H1 (cell line): ENCODE measurements around the gene IZUMO2. TPM values are rescaled to one million over a fixed set of nuclear protein-coding genes. Genes with fewer than 3 reads are reported as not detected.

Experiments used
- CTCF ChIA-PET: fragments of 300-600 bp; sonication (Branson Sonifier 250); formaldehyde crosslinking; loops from one replicate; lab custom pipeline; 2021; ENCODE audit not compliant: partially characterized antibody; lab: Charles Lee
- POLR2A ChIA-PET: fragments of 300-600 bp; sonication (Branson Sonifier 250); formaldehyde crosslinking; loops from one replicate; lab custom pipeline; 2021; ENCODE audit warnings: inconsistent platforms; ENCODE audit not compliant: partially characterized antibody; lab: Charles Lee
- DNase-seq, 2 experiments: peaks; one replicate each; pipeline versions ENCODE4 v3.0.0 to v3.0.0-alpha.2; 2010 to 2022; ENCODE audit warnings: low spot score in 2 of 2, low read depth in 1 of 2, mixed read lengths in 1 of 2
- FAIRE-seq: peaks from 2 replicates; lab custom pipeline; 2011; peaks lifted over from hg19 to GRCh38; lab: Jason Lieb, UNC
- H2AFZ ChIP-seq: 2 replicates; pipeline ENCODE4 v1.8.1; 2012; ENCODE audit warnings: low read length, inconsistent platforms
- H2AK5ac ChIP-seq: 2 replicates; pipeline ENCODE4 v1.6.1; 2013; ENCODE audit warnings: low read depth, low read length
- H2BK120ac ChIP-seq: replicated peaks from 2 replicates; pipeline ENCODE3; 2013; ENCODE audit warnings: low read depth, low read length, inconsistent platforms
- H2BK12ac ChIP-seq: 2 replicates; pipeline ENCODE4 v1.6.1; 2013; ENCODE audit warnings: low read depth, low read length
- H2BK15ac ChIP-seq: 2 replicates; pipeline ENCODE4 v1.6.1; 2013; ENCODE audit warnings: low read length
- H2BK20ac ChIP-seq: 2 replicates; pipeline ENCODE4 v1.6.1; 2013; ENCODE audit warnings: low read length
- H2BK5ac ChIP-seq: 2 replicates; pipeline ENCODE4 v1.6.1; 2013; ENCODE audit warnings: low read depth, low read length
- H3K14ac ChIP-seq: 2 replicates; pipeline ENCODE4 v1.6.1; 2013; ENCODE audit warnings: inconsistent platforms; ENCODE audit not compliant: insufficient read length
- H3K18ac ChIP-seq: 2 replicates; pipeline ENCODE4 v1.6.1; 2013; ENCODE audit warnings: low read length; ENCODE audit errors: extremely low read depth
- H3K23ac ChIP-seq: 2 replicates; pipeline ENCODE4 v1.6.1; 2013; ENCODE audit warnings: inconsistent platforms; ENCODE audit not compliant: insufficient read length
- H3K23me2 ChIP-seq: 2 replicates; pipeline ENCODE4 v1.6.1; 2013; ENCODE audit warnings: low read depth, low read length
- H3K27ac ChIP-seq: 2 replicates; pipeline ENCODE4 v1.6.1; 2011; ENCODE audit warnings: low read depth, low read length, inconsistent platforms
- H3K27me3 ChIP-seq, 4 experiments: replicated peaks in 1 of 4; 1 replicate in 1 of 4; 2 replicates in 3 of 4; pipeline versions ENCODE4 v1.6.1 to v1.8.1; 2011 to 2013; ENCODE audit warnings: low read length in 3 of 4, mild to moderate bottlenecking in 3 of 4, inconsistent platforms in 2 of 4, mixed read lengths in 2 of 4, moderate library complexity in 1 of 4; ENCODE audit not compliant: control insufficient read depth in 3 of 4, insufficient read depth in 3 of 4; ENCODE audit errors: extremely low read depth in 1 of 4
- H3K36me3 ChIP-seq, 4 experiments: 2 replicates each; pipeline versions ENCODE4 v1.6.1 to v1.8.1; 2011 to 2013; ENCODE audit warnings: mild to moderate bottlenecking in 4 of 4, low read length in 3 of 4, moderate library complexity in 2 of 4, control low read depth in 1 of 4, inconsistent platforms in 1 of 4; ENCODE audit not compliant: insufficient read depth in 4 of 4, control insufficient read depth in 2 of 4
- H3K4ac ChIP-seq: replicated peaks from 2 replicates; pipeline ENCODE3; 2013; ENCODE audit warnings: low read length, low read depth, mixed read lengths, inconsistent platforms; ENCODE audit not compliant: insufficient read length
- H3K4me1 ChIP-seq, 4 experiments: replicated peaks in 1 of 4; 1 replicate in 1 of 4; 2 replicates in 3 of 4; pipeline versions ENCODE4 v1.6.1 to v1.8.1; 2011 to 2013; ENCODE audit warnings: low read length in 3 of 4, inconsistent platforms in 2 of 4, mixed read lengths in 1 of 4; ENCODE audit not compliant: insufficient read depth in 4 of 4, control insufficient read depth in 3 of 4
- H3K4me2 ChIP-seq, 2 experiments: 2 replicates each; pipeline versions ENCODE4 v1.6.1 to v1.8.1; 2011 to 2013; ENCODE audit warnings: low read depth in 2 of 2, low read length in 2 of 2, control low read depth in 1 of 2, inconsistent platforms in 1 of 2, mild to moderate bottlenecking in 1 of 2; ENCODE audit not compliant: insufficient read depth in 1 of 2
- H3K4me3 ChIP-seq, 4 experiments: fragments of 200-600, 300-600 bp in 1 of 4; sonication (generic), shearing (Covaris generic), sonication (Bioruptor Twin) in 1 of 4; 2 replicates each; pipeline versions ENCODE4 v1.5.1 to v1.8.1; 2011 to 2016; ENCODE audit warnings: low read length in 4 of 4, low read depth in 3 of 4, control low read depth in 2 of 4, inconsistent platforms in 2 of 4, mild to moderate bottlenecking in 2 of 4, mixed read lengths in 1 of 4, moderate library complexity in 1 of 4; ENCODE audit not compliant: insufficient read depth in 2 of 4; ENCODE audit errors: extremely low read depth in 1 of 4
- H3K56ac ChIP-seq: replicated peaks from 2 replicates; pipeline ENCODE3; 2013; ENCODE audit warnings: low read depth, mild to moderate bottlenecking, mixed read lengths, low read length, inconsistent platforms; ENCODE audit not compliant: insufficient read length
- H3K79me1 ChIP-seq: 2 replicates; pipeline ENCODE4 v1.6.1; 2013; ENCODE audit warnings: low read depth, low read length, control low read depth
- H3K79me2 ChIP-seq, 2 experiments: 2 replicates each; pipeline versions ENCODE4 v1.6.1 to v1.8.1; 2012 to 2013; ENCODE audit warnings: low read length in 2 of 2, mild to moderate bottlenecking in 2 of 2, inconsistent platforms in 1 of 2; ENCODE audit not compliant: insufficient read depth in 2 of 2, control insufficient read depth in 1 of 2
- H3K9ac ChIP-seq, 4 experiments: replicated peaks in 1 of 4; 1 replicate in 1 of 4; 2 replicates in 3 of 4; pipeline versions ENCODE4 v1.6.1 to v1.8.1; 2011 to 2013; ENCODE audit warnings: low read depth in 3 of 4, low read length in 3 of 4, control low read depth in 2 of 4, mild to moderate bottlenecking in 2 of 4, moderate library complexity in 2 of 4, inconsistent platforms in 1 of 4; ENCODE audit errors: extremely low read depth in 1 of 4
- H3K9me3 ChIP-seq, 2 experiments: 2 replicates each; pipeline versions ENCODE4 v1.6.1 to v1.8.1; 2012 to 2013; ENCODE audit warnings: mild to moderate bottlenecking in 2 of 2, moderate library complexity in 2 of 2, control low read depth in 1 of 2, inconsistent platforms in 1 of 2, low read depth in 1 of 2, low read length in 1 of 2, mixed read lengths in 1 of 2; ENCODE audit not compliant: insufficient read depth in 2 of 2
- H4K20me1 ChIP-seq, 2 experiments: replicated peaks in 1 of 2; 2 replicates each; pipeline versions ENCODE3 to v1.8.1; 2011 to 2013; ENCODE audit warnings: inconsistent platforms in 2 of 2, low read length in 2 of 2, mild to moderate bottlenecking in 1 of 2; ENCODE audit not compliant: insufficient read depth in 2 of 2, control insufficient read depth in 1 of 2
- H4K5ac ChIP-seq: 2 replicates; pipeline ENCODE4 v1.6.1; 2013; ENCODE audit warnings: low read length, low read depth, mixed read lengths, inconsistent platforms; ENCODE audit not compliant: insufficient read length
- H4K8ac ChIP-seq: 2 replicates; pipeline ENCODE4 v1.8.0; 2013; ENCODE audit warnings: mild to moderate bottlenecking, moderate library complexity, low read length, inconsistent platforms; ENCODE audit not compliant: insufficient read depth; ENCODE audit errors: extremely low read depth
- H4K91ac ChIP-seq: replicated peaks from 2 replicates; pipeline ENCODE3; 2013; ENCODE audit warnings: low read length, mixed read lengths, inconsistent platforms; ENCODE audit not compliant: insufficient read length
- ASH2L ChIP-seq: fragments of 200-600, 300-600 bp; sonication (generic); IDR thresholded peaks from one replicate; pipeline ENCODE4 v1.7.1; 2017; ENCODE audit warnings: low read length
- BRCA1 ChIP-seq: IDR thresholded peaks from 2 replicates; pipeline ENCODE4 v1.6.1; 2012; ENCODE audit warnings: low read depth, low read length, improper control_type of control experiment
- GTF2F1 ChIP-seq: IDR thresholded peaks from 2 replicates; pipeline ENCODE4 v1.6.1; 2012; ENCODE audit warnings: low read depth, low read length, improper control_type of control experiment, borderline replicate concordance
- JUND ChIP-seq: IDR thresholded peaks from 2 replicates; pipeline ENCODE4 v1.6.1; 2011; ENCODE audit warnings: mild to moderate bottlenecking, improper control_type of control experiment, low read length
- NANOG ChIP-seq: IDR thresholded peaks from 2 replicates; pipeline ENCODE4 v1.6.1; 2011; ENCODE audit warnings: low read length, low read depth, mild to moderate bottlenecking, inconsistent platforms; ENCODE audit not compliant: insufficient read depth, poor library complexity, severe bottlenecking
- RBBP5 ChIP-seq: IDR thresholded peaks from 2 replicates; pipeline ENCODE4 v1.7.1; 2012; ENCODE audit warnings: low read depth, mild to moderate bottlenecking, inconsistent platforms, low read length, moderate library complexity, borderline replicate concordance
- RFX5 ChIP-seq: IDR thresholded peaks from 2 replicates; pipeline ENCODE4 v1.6.1; 2011; ENCODE audit warnings: low read depth, low read length, improper control_type of control experiment, borderline replicate concordance
- YY1 ChIP-seq: IDR thresholded peaks from 2 replicates; pipeline ENCODE4 v1.6.1; 2011; ENCODE audit warnings: low read depth, mild to moderate bottlenecking, low read length
- WGBS, 2 experiments: shearing (Covaris generic) in 1 of 2; methylation state at CpG; one replicate each; pipeline versions ENCODE4 v1.1.6 to v1.1.7; 2013 to 2015; ENCODE audit warnings: low lambda C conversion rate in 2 of 2, mixed read lengths in 2 of 2, inconsistent platforms in 1 of 2, low coverage in 1 of 2, missing lambda C conversion rate in 1 of 2; ENCODE audit not compliant: insufficient replicate concordance in 2 of 2, insufficient coverage in 1 of 2, insufficient read length in 1 of 2; ENCODE audit errors: extremely low coverage in 1 of 2, missing lambda C conversion rate in 1 of 2; 5-methylcytosine and 5-hydroxymethylcytosine counted together
- polyA plus RNA-seq, 7 experiments: library from polyadenylated mRNA; depleted of rRNA in 3 of 7; stranded (reverse) in 5 of 7; unstranded in 2 of 7; fragments of >200 nt in 5 of 7; fragments of 200-250 nt in 2 of 7; gene quantifications; 1 replicate in 5 of 7; 2 replicates in 1 of 7; 4 replicates in 1 of 7; pipeline versions ENCODE4 v1.2.1 to v1.2.3, GENCODE V29; 2011 to 2013; ENCODE audit warnings: missing spikeins in 2 of 7, mixed read lengths in 2 of 7
- total RNA-seq: library from RNA; stranded (reverse); fragmentation: NEBNext Ultra II Directional; extraction: Animal tissue kit (Norgen Biotek cat#: 25700); gene quantifications from 2 replicates; pipeline ENCODE4 v1.2.1, GENCODE V29; 2021
- TF ChIP-seq, protein P1 (sequence below), 3 experiments: IDR thresholded peaks; 1 replicate in 2 of 3; 2 replicates in 1 of 3; pipeline versions ENCODE4 v1.5.1 to v1.6.1; 2011; ENCODE audit warnings: low read length in 3 of 3, mild to moderate bottlenecking in 3 of 3, inconsistent platforms in 2 of 3, low read depth in 1 of 3, moderate library complexity in 1 of 3; ENCODE audit not compliant: insufficient read depth in 1 of 3; ENCODE audit errors: control extremely low read depth in 1 of 3

Gene IZUMO2
- total and polyA plus RNA-seq, 2 of the 8 experiments (the other 6 are each of a cell fraction or from before 2014, with no cell fraction given): 1.7 to 1.9 TPM

DNA sequence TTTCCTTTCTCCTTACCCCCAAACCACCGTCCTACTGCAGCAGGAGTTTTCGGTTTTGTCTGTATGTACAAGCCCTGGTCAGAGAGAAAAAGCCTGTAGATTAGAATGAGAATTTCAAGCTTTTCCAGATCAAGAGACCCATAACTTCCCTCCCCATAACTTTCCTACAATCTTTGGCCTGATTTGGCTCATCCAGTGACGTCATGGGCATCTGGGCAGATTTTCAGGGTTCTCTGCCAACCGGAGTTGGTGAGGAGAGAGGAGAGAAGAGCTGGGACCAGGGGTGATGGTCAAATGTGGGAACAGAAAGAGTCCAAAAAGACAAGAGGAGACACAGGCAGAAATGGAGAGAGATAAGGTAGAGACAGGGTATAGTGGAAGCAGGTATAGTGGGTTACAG lies 10.5 kb downstream of the IZUMO2 start:
- Histone ChIP-seq H3K18ac (no peak overlapping the region), H3K23ac (no peak overlapping the region), H4K20me1 (no peaks in the 10 kb centered on the region), H2BK20ac (no peak overlapping the region), H3K23me2 (peaks cover 2% of the 10 kb centered on the region; the same call in 1 of the 2 replicates), H2AK5ac (no peak overlapping the region), H3K4me3 (no peak overlapping the region), H3K27ac (no peak overlapping the region), H3K27me3 (no peaks in the 10 kb centered on the region), H2BK5ac (no peak overlapping the region), H2BK12ac (no peak overlapping the region), H3K79me1 (no peaks in the 10 kb centered on the region), H3K79me2 (no peaks in the 10 kb centered on the region), H4K8ac (no peak overlapping the region), H3K9ac (no peak overlapping the region), H4K91ac (no peak overlapping the region), H3K4me2 (no peak overlapping the region), H3K56ac (no peak overlapping the region), H3K36me3 (no peaks in the 10 kb centered on the region), H3K4ac (no peak overlapping the region), H3K9me3 (peaks cover 0 to 7% of the 10 kb centered on the region in 2 experiments; a peak in 2 of 4 replicates), H2BK120ac (no peak overlapping the region), H2AFZ (no peak overlapping the region), H4K5ac (no peak overlapping the region), H3K14ac (no peak overlapping the region), H3K4me1 (no peaks in the 10 kb centered on the region), H2BK15ac (no peak overlapping the region)
- DNase-seq (no peak), FAIRE-seq (no peak)
- CTCF ChIA-PET: interaction anchor here (0.6 to 1.3 kb wide), 3 partner anchors 10 to 165 kb away, joined by 3 to 4 read pairs (median 3); no protein-coding TSS in a partner anchor
- WGBS, 2 experiments: 90% methylated on average over 4 of the region's 4 CpGs; no CpG with 5 or more reads in 1 of the 2 experiments
- POLR2A ChIA-PET: no interaction called here
- TF ChIP-seq ASH2L (no peak), GTF2F1 (no peak), BRCA1 (no peak), RBBP5 (no peak), RFX5 (no peak), NANOG (no peak), YY1 (no peak), JUND (no peak)
- TF ChIP-seq, protein P1, sequence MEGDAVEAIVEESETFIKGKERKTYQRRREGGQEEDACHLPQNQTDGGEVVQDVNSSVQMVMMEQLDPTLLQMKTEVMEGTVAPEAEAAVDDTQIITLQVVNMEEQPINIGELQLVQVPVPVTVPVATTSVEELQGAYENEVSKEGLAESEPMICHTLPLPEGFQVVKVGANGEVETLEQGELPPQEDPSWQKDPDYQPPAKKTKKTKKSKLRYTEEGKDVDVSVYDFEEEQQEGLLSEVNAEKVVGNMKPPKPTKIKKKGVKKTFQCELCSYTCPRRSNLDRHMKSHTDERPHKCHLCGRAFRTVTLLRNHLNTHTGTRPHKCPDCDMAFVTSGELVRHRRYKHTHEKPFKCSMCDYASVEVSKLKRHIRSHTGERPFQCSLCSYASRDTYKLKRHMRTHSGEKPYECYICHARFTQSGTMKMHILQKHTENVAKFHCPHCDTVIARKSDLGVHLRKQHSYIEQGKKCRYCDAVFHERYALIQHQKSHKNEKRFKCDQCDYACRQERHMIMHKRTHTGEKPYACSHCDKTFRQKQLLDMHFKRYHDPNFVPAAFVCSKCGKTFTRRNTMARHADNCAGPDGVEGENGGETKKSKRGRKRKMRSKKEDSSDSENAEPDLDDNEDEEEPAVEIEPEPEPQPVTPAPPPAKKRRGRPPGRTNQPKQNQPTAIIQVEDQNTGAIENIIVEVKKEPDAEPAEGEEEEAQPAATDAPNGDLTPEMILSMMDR (IDR thresholded peaks at IDR 0.05; ENCODE audit: control extremely low read depth in 1 of 3, insufficient read depth in 1 of 3, low read depth in 1 of 3, low read length in 3 of 3): no peak
- TF ChIP-seq, all 59 proteins: peak for 0
